Esophagus (tissue), 2 donors: ENCODE data around the gene PORCN. TPM values are rescaled to one million over a fixed set of nuclear protein-coding genes. Genes with fewer than 3 reads are reported as not detected.

Source experiments
- H3K27ac ChIP-seq, 2 donors: one replicate each; pipeline ENCODE4 v1.5.1; 2013; ENCODE audit warnings: low read depth in 2 of 2, mild to moderate bottlenecking in 2 of 2, inconsistent platforms in 1 of 2, low read length in 1 of 2, moderate library complexity in 1 of 2
- H3K27me3 ChIP-seq, 2 donors: one replicate each; pipeline ENCODE4 v1.6.1; 2013; ENCODE audit warnings: low read length in 2 of 2, control low read depth in 1 of 2, mild to moderate bottlenecking in 1 of 2; ENCODE audit not compliant: insufficient read depth in 2 of 2, control insufficient read depth in 1 of 2
- H3K36me3 ChIP-seq, 2 donors: one replicate each; pipeline ENCODE4 v1.6.1; 2013; ENCODE audit warnings: low read length in 1 of 2; ENCODE audit not compliant: control insufficient read depth in 2 of 2, insufficient read depth in 2 of 2
- H3K4me1 ChIP-seq, 2 donors: one replicate each; pipeline ENCODE4 v1.6.1; 2013; ENCODE audit warnings: low read length in 1 of 2; ENCODE audit not compliant: control insufficient read depth in 2 of 2, insufficient read depth in 2 of 2
- H3K4me3 ChIP-seq, 2 donors: one replicate each; pipeline ENCODE4 v1.5.1; 2013; ENCODE audit warnings: low read length in 2 of 2, mild to moderate bottlenecking in 2 of 2, low read depth in 1 of 2, moderate library complexity in 1 of 2
- H3K9me3 ChIP-seq, 2 donors: one replicate each; pipeline ENCODE4 v1.6.1; 2013; ENCODE audit warnings: mild to moderate bottlenecking in 2 of 2, low read depth in 1 of 2, low read length in 1 of 2, moderate library complexity in 1 of 2; ENCODE audit not compliant: control insufficient read depth in 2 of 2, insufficient read depth in 1 of 2
- WGBS, 2 donors: extraction: QIAGEN DNeasy Blood & Tissue Kit; methylation state at CpG; one replicate each; pipeline ENCODE4 v1.1.7; 2013; 5-methylcytosine and 5-hydroxymethylcytosine counted together
- polyA plus RNA-seq, 2 donors: library from polyadenylated mRNA; stranded (reverse); fragments of 200-250 nt; gene quantifications; one replicate each; pipeline ENCODE4 v1.2.3, GENCODE V29; 2013
- donor health status: healthy with polysubstance abuse.
- donor health status: Bipolar disorder and iron deficiency.

Gene PORCN
- polyA plus RNA-seq, 2 donors = 15.6 to 16.8 TPM

DNA sequence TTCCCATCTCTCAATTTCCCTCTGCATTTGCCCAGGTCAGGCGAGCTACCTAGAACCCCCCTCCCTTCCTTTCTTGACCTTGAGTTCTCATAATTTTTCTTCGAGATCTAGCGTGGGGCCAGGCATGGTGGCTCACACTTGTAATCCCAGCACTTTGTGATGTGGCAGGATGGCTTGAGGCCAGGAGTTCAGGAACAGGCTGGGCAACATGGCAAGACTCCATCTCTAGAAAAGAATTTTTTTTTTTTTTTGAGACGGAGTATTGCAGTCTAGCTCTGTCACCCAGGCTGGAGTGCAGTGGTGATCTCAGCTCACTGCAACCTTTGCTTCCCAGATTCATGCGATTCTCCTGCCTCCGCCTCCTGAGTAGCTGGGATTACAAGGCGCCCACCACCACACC, 4.5 kb upstream of the PORCN start:
- Histone ChIP-seq H3K36me3 (no peaks in the 10 kb centered on the region), H3K27me3 (no peaks in the 10 kb centered on the region), H3K27ac (no peak overlapping the region), H3K4me1 (peaks cover 0 to under 1% of the 10 kb centered on the region in 2 donors), H3K9me3 (no peaks in the 10 kb centered on the region), H3K4me3 (no peak overlapping the region)
- 65 to 73% methylated on average over 7 of the region's 7 CpGs for WGBS, 2 donors

DNA sequence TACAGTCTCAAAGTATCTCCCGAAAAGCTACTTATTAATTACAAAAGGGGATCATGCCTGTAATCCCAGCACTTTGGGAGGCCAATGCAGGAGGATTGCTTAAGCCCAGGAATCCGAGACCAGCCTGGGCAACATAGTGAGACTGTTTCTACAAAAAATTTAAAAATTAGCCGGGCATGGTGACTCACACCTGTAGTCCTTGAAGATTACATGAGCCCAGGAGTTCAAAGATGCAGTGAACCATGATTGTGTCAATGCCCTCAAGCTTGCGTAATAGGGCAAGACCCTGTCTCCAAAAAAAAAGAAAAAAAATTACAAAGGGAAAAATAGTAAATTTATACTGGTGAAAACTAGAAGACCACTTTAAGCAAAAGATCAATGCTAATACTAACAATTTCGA, 3.3 kb upstream of the PORCN start:
- 65 to 70% methylated on average over 5 of the region's 5 CpGs for WGBS, 2 donors
- Histone ChIP-seq H3K27ac (no peak overlapping the region), H3K36me3 (no peaks in the 10 kb centered on the region), H3K4me3 (no peak overlapping the region), H3K9me3 (no peaks in the 10 kb centered on the region), H3K4me1 (peaks cover 0 to 8% of the 10 kb centered on the region in 2 donors), H3K27me3 (no peaks in the 10 kb centered on the region)

DNA sequence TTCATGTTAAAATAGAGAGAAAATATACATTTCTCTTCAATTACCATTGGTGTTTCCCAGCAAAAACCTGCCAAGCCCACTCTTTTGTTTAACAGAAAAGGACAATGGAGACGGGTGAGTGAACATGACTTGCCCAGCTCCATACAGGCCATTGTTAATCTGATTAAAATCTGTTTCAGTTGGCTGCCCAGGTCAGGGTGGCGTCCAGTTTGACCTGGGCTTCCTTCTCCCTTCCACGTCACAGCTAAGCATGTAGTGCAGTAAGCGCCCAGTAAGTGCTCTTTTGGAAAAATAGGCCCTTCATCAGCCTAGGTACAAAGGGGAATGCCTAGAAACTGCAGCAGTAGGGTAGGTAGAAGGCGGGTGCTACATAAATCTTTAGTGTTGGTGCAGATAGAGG, 1.5 kb upstream of the PORCN start:
- Histone ChIP-seq H3K9me3 (no peaks in the 10 kb centered on the region), H3K4me1 (peaks cover 0 to 8% of the 10 kb centered on the region in 2 donors), H3K36me3 (no peaks in the 10 kb centered on the region), H3K27me3 (no peaks in the 10 kb centered on the region), H3K27ac (no peak overlapping the region), H3K4me3 (no peak overlapping the region)
- 67 to 91% methylated on average over 5 of the region's 5 CpGs for WGBS, 2 donors

DNA sequence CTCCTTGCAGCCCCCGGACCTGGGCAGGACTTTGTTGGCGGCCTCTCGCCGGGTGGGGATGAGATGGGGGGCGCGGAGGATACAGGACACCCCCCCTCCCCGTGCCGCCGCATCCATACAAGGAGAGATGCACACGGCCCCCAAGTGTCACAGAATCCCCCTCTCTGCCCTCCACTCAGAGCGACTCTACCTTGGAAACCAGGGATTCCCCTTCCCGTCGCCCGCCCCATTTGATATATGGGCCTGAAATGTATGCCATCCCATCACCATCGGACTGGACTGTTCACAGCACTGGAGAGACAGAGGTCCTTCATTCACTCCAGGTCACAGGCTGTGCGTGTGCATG, 426 bp downstream of the PORCN start:
- Histone ChIP-seq H3K27ac (peak overlapping the region; percentile 16 to 79), H3K4me1 (peaks cover 0 to 8% of the 10 kb centered on the region in 2 donors), H3K36me3 (no peaks in the 10 kb centered on the region), H3K4me3 (peak overlapping the region; percentile 51 to 79), H3K9me3 (no peaks in the 10 kb centered on the region), H3K27me3 (no peaks in the 10 kb centered on the region)
- WGBS, 2 donors = 1 to 22% methylated on average over 16 of the region's 16 CpGs

DNA sequence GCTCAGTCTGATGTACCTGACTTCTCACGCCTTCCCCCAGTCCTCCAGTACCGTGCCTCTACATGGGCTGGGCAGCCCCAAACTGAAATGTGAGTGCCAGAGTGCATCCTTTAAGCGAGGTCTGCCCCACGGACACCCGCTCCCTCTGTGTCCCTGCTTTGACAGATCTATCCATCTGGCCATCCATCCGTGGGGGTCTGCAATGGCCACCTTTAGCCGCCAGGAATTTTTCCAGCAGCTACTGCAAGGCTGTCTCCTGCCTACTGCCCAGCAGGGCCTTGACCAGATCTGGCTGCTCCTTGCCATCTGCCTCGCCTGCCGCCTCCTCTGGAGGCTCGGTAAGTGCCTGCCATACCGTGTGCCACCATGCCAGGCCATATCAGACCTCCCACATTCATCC, 827 bp downstream of the PORCN start:
- peaks cover 0 to 8% of the 10 kb centered on the region in 2 donors for H3K4me1 ChIP-seq
- no peaks in the 10 kb centered on the region for H3K9me3 ChIP-seq
- H3K27ac ChIP-seq = no peak overlapping the region
- peak overlapping the region; percentile 51 to 79 for H3K4me3 ChIP-seq
- 48 to 50% methylated on average over 11 of the region's 11 CpGs for WGBS, 2 donors
- H3K27me3 ChIP-seq = no peaks in the 10 kb centered on the region
- H3K36me3 ChIP-seq = no peaks in the 10 kb centered on the region

DNA sequence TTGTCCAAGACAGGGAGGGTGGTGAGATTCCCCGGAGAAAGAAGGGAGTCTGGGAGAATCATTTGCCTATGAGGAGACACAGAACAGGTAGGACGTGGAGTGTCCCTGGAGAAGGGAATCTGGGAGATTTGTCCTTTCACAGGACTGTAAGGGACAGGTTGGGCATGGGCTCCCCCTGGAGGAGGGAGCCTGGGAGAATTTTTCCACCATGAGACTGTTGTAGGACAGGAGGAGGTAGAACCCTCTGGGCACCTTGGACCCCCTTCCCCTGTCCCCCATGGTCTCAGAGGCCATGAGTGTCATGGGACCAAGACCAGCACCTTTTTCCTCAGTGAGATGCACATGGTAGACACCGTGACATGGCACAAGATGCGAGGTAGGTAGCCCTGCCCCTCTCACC, 2.8 kb downstream of the PORCN start:
- Histone ChIP-seq H3K27ac (no peak overlapping the region), H3K4me1 (peaks cover 0 to 13% of the 10 kb centered on the region in 2 donors), H3K27me3 (no peaks in the 10 kb centered on the region), H3K4me3 (no peak overlapping the region), H3K36me3 (no peaks in the 10 kb centered on the region), H3K9me3 (no peaks in the 10 kb centered on the region)
- 61 to 66% methylated on average over 4 of the region's 4 CpGs for WGBS, 2 donors

DNA sequence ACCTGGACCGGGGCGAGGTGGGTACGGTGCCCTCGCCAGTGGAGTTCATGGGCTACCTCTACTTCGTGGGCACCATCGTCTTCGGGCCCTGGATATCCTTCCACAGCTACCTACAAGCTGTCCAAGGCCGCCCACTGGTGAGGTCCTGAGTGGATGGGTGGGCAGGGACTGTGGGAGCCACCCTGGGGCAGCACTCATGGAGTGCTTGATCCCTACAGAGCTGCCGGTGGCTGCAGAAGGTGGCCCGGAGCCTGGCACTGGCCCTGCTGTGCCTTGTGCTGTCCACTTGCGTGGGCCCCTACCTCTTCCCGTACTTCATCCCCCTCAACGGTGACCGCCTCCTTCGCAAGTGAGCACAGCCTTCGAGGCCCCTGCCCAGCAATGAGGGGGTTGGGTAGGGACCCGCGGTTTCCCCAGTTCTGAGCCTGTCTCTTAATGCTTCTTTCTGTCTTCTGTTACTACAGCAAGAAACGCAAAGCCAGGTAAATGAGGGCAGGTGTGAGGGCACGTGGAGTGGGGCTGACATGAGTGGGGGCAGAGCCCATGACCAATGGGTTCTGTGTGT, 3.7 kb downstream of the PORCN start:
- H3K4me3 ChIP-seq = no peak overlapping the region
- WGBS, 2 donors = 84 to 95% methylated on average over 20 of the region's 20 CpGs

DNA sequence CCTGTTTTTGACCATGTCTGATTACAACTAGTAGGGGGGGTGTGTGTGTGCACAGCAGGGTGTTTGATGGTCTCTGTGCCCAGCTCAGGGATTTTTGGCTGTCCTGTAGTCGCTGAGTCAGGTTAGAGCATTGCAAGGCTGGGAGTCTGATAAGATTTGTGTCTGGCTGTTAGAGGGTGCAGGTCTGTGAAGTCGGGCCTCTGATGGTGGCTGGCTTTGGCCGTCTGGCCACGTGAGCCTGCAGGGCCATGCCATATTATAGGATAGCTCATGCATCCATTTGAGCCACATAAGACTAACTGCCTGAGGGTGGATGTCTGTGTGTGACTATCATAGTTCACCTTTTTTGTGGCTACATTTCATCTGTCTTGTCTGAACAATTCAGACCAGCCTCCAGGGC, 4.9 kb downstream of the PORCN start:
- Histone ChIP-seq H3K27me3 (no peaks in the 10 kb centered on the region), H3K27ac (no peak overlapping the region), H3K36me3 (peaks cover 0 to 1% of the 10 kb centered on the region in 2 donors), H3K4me1 (peaks cover 0 to 13% of the 10 kb centered on the region in 2 donors), H3K4me3 (no peak overlapping the region), H3K9me3 (no peaks in the 10 kb centered on the region)
- 79 to 89% methylated on average over 4 of the region's 4 CpGs for WGBS, 2 donors

More for the DNA sequence above, 3.7 kb downstream of the PORCN start:
- Histone ChIP-seq H3K36me3 (peaks cover 0 to 1% of the 10 kb centered on the region in 2 donors), H3K27ac (no peak overlapping the region), H3K4me1 (peaks cover 0 to 13% of the 10 kb centered on the region in 2 donors), H3K9me3 (no peaks in the 10 kb centered on the region), H3K27me3 (no peaks in the 10 kb centered on the region)

DNA sequence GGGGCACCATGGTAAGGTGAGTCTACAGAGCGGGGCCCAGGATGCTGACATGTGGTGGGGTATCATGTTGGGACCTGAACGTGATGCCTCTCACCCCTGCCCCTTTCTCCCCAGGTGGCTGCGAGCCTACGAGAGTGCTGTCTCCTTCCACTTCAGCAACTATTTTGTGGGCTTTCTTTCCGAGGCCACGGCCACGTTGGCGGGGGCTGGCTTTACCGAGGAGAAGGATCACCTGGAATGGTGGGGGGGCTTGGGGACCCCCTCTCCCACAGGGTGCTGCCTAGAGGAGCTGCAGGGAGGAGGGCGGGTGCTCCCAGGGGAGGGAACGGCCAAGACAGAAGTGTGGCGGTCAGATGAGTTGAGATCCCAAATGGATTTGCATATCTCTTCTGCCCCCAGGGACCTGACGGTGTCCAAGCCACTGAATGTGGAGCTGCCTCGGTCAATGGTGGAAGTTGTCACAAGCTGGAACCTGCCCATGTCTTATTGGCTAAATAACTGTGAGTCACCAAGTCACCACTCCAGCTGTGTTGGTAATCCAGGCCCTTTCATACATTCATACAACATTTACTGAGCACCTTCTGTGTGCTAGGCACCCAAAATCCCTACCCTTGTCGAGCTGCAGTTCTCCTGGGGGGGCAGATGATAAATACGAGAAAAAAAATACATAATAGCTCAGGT, 5.5 kb downstream of the PORCN start:
- H3K4me3 ChIP-seq = no peak overlapping the region
- peaks cover 0 to 1% of the 10 kb centered on the region in 2 donors for H3K36me3 ChIP-seq
- H3K9me3 ChIP-seq = no peaks in the 10 kb centered on the region
- 58 to 73% methylated on average over 16 of the region's 16 CpGs for WGBS, 2 donors
- H3K27me3 ChIP-seq = no peaks in the 10 kb centered on the region
- H3K4me1 ChIP-seq = peaks cover 0 to 12% of the 10 kb centered on the region in 2 donors
- H3K27ac ChIP-seq = no peak overlapping the region
